ENCODE measurements around the gene HSPB9.
A peak's percentile ranks its signal among the peaks of the same experiment; 100 is the strongest.

Gene HSPB9

DNA sequence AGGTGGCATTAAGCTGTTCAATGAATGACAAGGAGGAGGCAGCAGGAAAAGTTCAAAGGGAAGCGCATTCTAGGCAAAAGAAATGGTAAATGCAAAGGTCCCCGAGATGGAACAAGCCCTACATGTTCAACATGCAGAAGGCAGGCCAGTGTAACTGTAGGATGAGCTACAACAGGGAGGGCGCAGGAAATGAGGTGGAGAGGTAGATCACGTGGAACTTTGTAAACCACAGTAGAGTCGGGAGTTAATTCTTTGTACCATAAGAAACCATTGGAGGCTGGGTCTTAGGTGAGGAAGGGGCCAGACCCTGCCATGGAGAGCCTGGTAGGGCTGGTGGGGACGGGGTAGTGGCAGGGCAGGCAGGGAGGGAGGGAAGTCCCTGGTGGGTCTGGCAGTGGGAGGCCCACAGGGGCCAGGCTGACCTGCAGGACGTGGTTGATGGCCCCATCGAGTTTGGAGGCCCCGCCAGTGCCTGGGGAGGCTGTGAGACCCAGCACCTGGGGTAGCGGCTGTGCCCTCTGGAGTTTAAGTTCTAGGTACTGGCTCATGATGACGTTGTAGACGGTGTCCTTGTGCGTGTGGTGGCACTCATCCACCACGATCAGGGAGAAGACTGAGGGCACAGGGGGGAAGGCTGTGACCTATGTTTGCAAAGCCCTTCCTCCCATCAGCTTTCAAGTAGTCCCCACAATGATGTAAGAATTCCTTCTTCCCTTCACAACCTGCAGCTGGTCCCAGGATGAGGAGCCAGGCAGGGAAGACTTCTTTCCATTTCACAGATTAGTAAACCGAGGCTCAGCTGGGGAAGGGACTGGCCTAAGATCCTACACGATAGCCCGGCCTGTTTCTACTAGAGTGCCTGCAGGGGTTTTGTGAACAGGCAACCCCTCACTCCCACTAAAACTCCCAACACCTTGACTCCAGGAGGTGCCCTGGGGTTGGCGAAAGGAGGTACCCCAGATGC, 12.0 kb upstream of the HSPB9 start:
- TF ChIP-seq, protein P1, sequence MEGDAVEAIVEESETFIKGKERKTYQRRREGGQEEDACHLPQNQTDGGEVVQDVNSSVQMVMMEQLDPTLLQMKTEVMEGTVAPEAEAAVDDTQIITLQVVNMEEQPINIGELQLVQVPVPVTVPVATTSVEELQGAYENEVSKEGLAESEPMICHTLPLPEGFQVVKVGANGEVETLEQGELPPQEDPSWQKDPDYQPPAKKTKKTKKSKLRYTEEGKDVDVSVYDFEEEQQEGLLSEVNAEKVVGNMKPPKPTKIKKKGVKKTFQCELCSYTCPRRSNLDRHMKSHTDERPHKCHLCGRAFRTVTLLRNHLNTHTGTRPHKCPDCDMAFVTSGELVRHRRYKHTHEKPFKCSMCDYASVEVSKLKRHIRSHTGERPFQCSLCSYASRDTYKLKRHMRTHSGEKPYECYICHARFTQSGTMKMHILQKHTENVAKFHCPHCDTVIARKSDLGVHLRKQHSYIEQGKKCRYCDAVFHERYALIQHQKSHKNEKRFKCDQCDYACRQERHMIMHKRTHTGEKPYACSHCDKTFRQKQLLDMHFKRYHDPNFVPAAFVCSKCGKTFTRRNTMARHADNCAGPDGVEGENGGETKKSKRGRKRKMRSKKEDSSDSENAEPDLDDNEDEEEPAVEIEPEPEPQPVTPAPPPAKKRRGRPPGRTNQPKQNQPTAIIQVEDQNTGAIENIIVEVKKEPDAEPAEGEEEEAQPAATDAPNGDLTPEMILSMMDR (IDR thresholded peaks at IDR 0.05; ENCODE audit: borderline replicate concordance, insufficient read depth, low read depth, low read length), result no peak

DNA sequence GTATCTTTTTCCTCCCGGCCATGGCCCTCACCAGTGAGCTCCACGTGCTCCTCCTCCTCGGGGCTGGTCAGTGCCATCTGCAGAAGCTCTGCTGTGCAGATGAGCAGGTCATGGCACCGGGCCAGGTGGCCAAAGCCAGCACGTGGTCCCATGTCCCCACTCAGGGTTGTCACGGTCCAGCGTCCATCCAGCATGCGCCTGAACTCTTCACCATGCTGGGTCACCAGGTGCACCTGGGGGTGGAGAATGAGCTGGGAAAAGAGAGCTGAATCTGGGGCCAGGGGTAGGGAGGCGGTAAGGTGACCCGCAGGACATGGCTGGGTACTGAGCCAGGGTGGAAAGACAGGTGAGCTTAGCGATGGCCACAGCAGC, 11.4 kb upstream of the HSPB9 start:
- H3K4me3 ChIP-seq (ENCODE audit: low read depth, low read length), result no peak overlapping the region

More for the DNA sequence above, 12.0 kb upstream of the HSPB9 start:
- no peak overlapping the region for H3K4me3 ChIP-seq (ENCODE audit: low read depth, low read length)

DNA sequence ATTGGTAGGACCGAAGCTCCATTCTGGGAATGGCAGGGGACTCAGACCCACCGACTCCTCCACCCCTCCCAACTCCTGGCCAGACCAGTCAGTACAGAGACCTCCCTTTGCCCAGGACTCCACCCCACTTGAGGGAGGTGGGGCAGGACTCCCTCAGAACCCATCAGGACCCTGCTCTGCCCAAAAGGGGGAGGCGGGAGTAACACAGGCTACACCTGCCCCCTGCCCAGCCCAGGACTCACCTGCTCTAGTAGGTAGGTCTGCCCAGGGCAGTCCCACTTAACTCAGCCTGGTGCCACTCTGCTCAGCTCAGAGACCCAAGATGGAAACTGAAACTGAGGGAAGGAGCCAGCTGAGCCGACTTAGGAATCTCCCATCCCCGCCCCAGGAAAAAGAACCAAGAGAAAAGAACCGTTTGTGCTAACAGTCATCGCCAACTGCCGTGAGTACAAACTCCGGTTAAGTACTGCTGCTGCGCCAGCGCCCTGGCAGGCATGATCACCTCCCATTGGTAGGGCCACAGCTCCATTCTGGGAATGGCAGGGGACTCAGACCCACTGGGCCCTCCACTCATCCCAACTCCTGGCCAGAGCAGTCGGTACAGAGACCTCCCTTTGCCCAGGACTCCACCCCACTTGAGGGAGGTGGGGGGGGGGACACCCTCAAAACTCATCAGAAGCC, 10.6 kb upstream of the HSPB9 start:
- TF ChIP-seq, protein P1 (IDR thresholded peaks at IDR 0.05; ENCODE audit: borderline replicate concordance, insufficient read depth, low read depth, low read length), result no peak

More for the DNA sequence above, 11.4 kb upstream of the HSPB9 start:
- TF ChIP-seq, protein P1 (IDR thresholded peaks at IDR 0.05; ENCODE audit: borderline replicate concordance, insufficient read depth, low read depth, low read length), result no peak

DNA sequence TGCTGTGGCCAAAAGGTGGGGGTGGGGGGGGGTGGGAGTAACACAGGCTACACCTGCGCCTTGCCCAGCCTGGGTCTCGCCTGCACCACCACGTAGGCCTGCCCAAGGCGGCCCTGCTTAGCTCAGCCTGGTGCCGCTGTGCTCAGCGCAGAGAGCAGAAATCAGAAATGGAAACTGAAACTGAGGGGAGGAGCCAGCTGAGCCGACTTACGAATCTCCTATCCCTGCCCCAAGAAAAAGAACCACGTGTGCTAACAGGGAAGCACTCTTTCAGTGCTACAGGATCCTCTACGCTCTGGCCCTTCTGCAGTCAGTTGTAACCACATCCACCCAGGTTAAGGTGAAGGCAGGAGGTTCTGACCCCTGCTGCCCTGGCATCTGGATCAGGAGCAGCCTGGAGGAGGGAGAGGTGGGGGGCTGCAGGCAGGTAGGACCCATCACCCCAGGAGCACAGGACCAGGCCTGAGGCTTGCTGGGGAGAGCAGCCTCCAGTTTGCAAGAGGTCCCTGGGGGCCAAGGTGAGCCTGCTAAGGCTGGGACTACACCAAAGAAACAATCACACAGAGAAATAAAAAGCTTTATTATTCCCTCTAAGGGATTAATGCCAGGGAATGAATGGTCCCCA, 9.9 kb upstream of the HSPB9 start, which contains the start of gene DHX58:
DHX58 (minus strand) TSS at position 163 of the 625 bp plus-strand sequence. CDS start 822 bp downstream, outside the sequence.
- TF ChIP-seq, protein P1 (IDR thresholded peaks at IDR 0.05; ENCODE audit: borderline replicate concordance, insufficient read depth, low read depth, low read length), result no peak
- peak within 1 kb of the TSS; percentile 53 for H3K4me3 ChIP-seq (ENCODE audit: low read depth, low read length)

More for the DNA sequence above, 10.6 kb upstream of the HSPB9 start:
- peak overlapping the region; percentile 53 for H3K4me3 ChIP-seq (ENCODE audit: low read depth, low read length)

DNA sequence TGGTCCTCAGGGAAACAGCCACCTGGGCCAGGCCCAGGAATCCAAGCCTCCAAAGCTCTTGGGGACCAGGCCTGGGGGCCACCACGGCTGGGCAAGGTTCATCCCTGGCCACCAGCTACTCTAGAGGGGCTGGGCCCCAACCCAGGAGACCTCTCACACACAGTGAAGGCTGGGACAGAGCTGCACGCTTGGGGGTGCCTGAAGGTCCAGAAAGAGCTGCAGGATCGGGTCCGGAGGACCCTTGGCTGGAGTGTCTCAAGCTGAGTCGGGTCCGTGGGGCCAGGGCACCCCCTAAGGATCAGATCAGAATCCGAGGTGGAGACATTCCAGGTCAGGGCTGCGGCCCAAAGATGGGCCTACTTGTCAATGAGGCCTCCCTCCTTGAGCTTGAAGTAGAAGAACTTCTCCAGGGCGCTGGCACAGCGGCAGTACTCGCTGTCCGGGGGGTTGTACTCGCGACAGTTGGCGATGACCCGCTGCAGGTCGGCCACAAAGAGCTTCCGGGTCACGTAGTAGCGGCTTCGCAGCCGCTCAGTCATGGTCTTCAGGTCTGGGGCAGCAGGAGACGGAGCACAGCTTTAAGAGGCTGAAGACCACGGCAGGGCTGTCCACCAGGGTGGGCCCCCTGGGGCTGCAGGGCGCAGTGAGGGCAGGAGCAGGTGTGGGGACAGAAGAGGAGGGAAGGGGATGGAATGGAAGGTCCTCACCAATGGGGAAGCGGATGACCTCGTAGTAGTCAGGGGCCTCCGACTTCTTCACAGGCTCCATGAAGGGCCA, 9.1 kb upstream of the HSPB9 start:
- no peak overlapping the region for H3K4me3 ChIP-seq (ENCODE audit: low read depth, low read length)
- TF ChIP-seq, protein P1 (IDR thresholded peaks at IDR 0.05; ENCODE audit: borderline replicate concordance, insufficient read depth, low read depth, low read length), result no peak

DNA sequence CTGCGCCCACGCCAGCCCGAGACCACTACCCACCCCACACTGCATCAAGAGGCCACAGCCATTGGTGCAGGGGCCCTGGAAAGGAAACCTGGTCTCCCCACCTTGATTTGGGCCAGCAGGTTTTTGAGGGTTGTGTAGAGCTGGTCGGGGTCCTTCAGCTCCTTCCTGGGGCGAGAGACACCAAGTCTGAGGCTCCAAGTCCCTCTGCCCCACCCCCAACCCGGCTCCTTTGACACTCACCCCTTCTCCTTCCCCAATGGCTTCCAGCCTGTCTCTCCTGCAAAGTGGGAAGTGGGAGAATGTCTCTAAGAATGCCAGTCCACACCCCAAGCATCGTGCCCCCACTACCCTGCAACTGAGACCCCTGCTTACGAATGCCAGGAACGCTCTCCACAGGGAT, 8.5 kb upstream of the HSPB9 start:
- TF ChIP-seq, protein P1 (IDR thresholded peaks at IDR 0.05; ENCODE audit: borderline replicate concordance, insufficient read depth, low read depth, low read length), result no peak

More for the DNA sequence above, 8.5 kb upstream of the HSPB9 start:
- no peak overlapping the region for H3K4me3 ChIP-seq (ENCODE audit: low read depth, low read length)

Data from GM12875 (cell line).